Panc1 (cell line): Measurements from ENCODE around the gene TMUB1.

Source experiments
- REST ChIP-seq, 2 experiments: IDR thresholded peaks; 2 replicates each; pipeline ENCODE4 v1.6.1; 2011 to 2012; ENCODE audit warnings: low read depth in 2 of 2, control low read depth in 1 of 2, low read length in 1 of 2, mild to moderate bottlenecking in 1 of 2, moderate library complexity in 1 of 2; ENCODE audit not compliant: insufficient read depth in 1 of 2
- SIN3A ChIP-seq: IDR thresholded peaks from 2 replicates; pipeline ENCODE4 v1.6.1; 2012; ENCODE audit warnings: low read depth, mild to moderate bottlenecking, low read length, moderate library complexity, borderline replicate concordance; ENCODE audit not compliant: insufficient read depth
- TF ChIP-seq, protein P1 (sequence below): fragments of 450-650 bp; IDR thresholded peaks from 2 replicates; pipeline ENCODE4 v1.5.1; 2017; ENCODE audit warnings: mild to moderate bottlenecking

DNA sequence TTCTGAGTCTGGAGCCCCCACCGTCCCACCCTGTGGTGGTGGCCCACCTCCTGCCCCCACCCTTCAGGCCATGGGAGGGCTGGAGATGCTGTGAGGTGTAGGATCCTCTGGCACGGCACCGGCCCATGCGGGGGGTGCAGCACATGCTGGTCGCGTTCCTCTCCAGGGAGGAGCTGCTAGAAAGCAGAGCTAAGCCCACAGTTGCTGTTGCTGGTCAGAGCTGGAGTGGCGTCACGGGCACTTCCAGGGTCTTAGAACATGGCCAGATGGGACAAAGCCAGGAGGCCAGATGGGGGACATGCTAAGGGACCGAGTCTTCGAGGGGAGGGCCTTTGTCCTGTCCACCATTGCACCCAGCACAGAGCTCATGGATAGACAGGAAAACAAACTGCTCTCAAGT, 24.6 kb upstream of the TMUB1 start:
- TF ChIP-seq REST (IDR thresholded peaks at IDR 0.05; ENCODE audit: insufficient read depth in 1 of 2, low read depth in 2 of 2, low read length in 1 of 2) (no peak), SIN3A (no peak)
- TF ChIP-seq, protein P1, sequence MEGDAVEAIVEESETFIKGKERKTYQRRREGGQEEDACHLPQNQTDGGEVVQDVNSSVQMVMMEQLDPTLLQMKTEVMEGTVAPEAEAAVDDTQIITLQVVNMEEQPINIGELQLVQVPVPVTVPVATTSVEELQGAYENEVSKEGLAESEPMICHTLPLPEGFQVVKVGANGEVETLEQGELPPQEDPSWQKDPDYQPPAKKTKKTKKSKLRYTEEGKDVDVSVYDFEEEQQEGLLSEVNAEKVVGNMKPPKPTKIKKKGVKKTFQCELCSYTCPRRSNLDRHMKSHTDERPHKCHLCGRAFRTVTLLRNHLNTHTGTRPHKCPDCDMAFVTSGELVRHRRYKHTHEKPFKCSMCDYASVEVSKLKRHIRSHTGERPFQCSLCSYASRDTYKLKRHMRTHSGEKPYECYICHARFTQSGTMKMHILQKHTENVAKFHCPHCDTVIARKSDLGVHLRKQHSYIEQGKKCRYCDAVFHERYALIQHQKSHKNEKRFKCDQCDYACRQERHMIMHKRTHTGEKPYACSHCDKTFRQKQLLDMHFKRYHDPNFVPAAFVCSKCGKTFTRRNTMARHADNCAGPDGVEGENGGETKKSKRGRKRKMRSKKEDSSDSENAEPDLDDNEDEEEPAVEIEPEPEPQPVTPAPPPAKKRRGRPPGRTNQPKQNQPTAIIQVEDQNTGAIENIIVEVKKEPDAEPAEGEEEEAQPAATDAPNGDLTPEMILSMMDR, result no peak
